GF-D8 (cell line): ENCODE measurements around the gene GALM.
A peak's percentile ranks its signal among the peaks of the same experiment; 100 is the strongest.
"Not testable (repeated sequence)": the region's sequence is repeated elsewhere in the genome, so short reads cannot be mapped to it uniquely, and the experiment has no call there.

Source experiments
- DNase-seq: peaks from one replicate; lab custom pipeline; 2025; lab: John Stamatoyannopoulos, UW

Gene GALM

GRCh38 chr2:38682008-38682575, 16.2 kb downstream of the GALM start:
- no peak for DNase-seq

- not testable (repeated sequence) for DNase-seq
These were observed 16.7 kb downstream of the GALM start for GRCh38 chr2:38682620-38683019.

GRCh38 chr2:38683766-38684165, 17.9 kb downstream of the GALM start:
- no peak for DNase-seq

- no peak for DNase-seq
These were observed 19.3 kb downstream of the GALM start for GRCh38 chr2:38685116-38685735.

GRCh38 chr2:38690499-38691420, 24.8 kb downstream of the GALM start:
- no peak for DNase-seq

DNA sequence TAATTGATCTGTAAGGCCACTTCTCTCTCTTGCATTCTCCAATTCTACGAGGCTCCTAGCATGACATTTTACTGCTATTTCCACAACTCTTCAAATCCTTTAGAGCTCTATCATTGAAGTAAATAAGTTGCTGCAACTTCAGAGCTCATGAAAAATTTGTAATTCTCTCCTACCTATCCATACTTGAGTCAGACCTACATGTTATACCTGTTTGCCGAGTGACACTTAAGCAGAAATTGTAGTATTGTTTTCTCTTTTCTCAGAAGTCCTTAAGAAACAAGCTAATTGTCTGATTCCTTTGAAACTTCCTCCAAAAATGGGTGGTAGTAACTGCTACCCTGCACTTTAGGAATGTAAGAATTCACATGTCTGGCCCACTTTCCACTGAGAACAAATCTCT, 26.1 kb downstream of the GALM start:
- DNase-seq, result no peak

- DNase-seq, result no peak
These were observed 26.9 kb downstream of the GALM start for GRCh38 chr2:38692636-38693318.

DNA sequence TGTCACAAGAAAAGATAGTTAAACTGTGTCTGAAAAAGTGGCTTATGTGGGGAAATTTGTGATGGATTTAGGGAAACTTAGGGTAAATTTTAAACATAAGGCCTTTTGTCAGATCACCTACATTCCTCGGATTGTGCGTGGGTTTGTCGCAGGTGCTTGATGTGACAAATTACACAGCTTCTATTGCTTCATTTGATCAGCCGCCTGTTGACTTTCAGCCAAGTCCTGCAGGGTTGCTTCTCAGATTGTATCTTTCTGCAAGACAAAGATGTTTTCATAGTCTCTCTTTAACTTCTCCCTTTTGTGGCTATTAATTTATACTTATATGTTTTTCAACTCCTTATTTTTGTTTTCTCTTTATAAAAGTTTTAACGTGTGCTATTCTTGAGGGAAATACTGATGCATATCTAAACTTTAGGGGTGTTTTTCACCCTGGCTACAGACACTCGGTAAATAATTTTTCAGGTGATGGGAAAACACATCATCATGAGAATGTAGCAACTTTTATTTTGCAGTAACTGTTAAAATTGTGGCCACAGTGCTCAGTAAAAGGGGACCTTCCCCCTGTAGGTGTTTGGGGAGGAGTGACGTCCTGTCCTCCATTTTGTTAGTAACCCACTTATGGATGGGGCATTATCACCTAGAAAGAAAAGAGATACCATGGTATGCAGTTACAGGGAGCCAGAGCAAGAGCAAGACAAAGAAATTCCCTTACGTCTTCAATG, 31.4 kb downstream of the GALM start:
- peak; percentile 35 for DNase-seq

GRCh38 chr2:38698467-38699003, 32.6 kb downstream of the GALM start:
- no peak for DNase-seq

DNA sequence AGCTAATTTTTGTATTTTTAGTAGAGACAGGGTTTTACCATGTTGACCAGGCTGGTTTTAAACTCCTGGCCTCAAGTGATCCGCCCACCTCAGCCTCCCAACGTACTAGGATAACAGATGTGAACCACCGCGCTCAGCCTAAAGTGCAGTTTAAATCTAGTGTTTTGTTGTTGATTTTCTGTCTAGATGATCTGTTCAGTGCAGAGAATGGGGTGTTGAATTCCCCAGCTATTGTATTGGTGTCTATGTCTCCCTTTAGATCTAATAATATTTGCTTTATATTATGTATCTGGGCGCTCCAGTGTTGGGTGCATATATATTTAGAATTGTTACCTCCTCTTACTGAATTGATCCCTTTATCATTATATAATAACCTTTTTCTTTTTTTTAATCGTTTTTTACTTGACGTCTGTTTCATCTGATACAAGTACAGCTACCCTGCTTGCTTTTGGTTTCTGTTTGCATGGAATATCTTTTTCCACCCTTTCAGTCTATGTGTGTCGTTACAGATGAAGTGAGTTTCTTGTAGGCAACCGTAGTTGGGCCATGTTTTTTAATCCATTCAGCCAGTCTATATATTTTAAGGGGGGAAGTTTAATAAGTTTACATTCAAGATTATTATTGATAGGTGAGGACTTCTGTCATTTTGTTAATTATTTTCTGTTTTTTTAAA, 34.3 kb downstream of the GALM start:
- DNase-seq, result no peak

DNA sequence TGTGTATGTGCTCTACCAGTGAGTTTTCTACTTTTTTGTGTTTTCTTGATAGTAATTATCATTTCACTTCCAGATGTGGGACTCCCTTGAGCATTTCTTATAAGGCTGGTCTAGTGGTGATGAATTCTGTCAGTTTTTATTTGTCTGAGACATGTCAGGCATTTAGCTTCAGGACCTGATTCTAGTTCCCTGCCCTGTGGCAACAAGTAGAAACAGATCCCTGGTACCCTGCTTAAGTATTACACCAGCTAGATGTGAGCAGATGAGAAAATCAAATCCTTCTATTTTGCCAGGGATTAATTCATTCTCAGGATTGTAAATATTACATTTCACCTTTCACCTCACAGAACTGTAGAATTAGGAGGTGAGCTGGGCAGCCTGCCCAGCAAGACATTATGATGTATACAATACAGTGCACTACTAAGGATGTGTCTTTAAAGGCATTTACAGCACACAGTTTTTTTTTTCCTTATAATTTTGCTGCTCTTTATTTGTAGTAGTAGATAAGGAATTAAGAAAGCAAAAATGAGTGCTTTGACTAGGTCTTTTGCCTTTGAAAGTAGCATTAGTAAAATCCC, 35.1 kb downstream of the GALM start:
- DNase-seq, result no peak

- no peak for DNase-seq
These were observed 35.6 kb downstream of the GALM start for GRCh38 chr2:38701542-38701941.

DNA sequence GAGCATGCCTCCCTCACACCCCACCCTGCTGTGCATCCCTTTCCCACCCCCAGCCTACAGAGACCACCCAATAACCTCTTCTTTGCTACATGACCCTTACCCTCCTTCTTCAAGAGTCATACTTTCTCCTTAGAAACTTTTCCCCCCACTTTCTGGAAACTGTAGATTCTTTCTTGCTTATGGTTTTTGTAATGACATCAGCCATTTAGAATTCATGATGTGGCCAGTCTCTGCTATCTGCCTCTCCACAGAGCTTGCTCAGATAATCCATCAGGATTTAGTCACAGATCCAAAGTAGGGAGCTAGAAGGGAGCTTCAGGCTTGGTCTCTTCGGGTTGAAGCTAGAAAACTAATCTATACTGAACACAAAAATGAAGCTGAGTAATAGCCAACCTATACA, 36.5 kb downstream of the GALM start:
- DNase-seq, result no peak

- not testable (repeated sequence) for DNase-seq
These were observed 37.4 kb downstream of the GALM start for GRCh38 chr2:38703336-38703735.

DNA sequence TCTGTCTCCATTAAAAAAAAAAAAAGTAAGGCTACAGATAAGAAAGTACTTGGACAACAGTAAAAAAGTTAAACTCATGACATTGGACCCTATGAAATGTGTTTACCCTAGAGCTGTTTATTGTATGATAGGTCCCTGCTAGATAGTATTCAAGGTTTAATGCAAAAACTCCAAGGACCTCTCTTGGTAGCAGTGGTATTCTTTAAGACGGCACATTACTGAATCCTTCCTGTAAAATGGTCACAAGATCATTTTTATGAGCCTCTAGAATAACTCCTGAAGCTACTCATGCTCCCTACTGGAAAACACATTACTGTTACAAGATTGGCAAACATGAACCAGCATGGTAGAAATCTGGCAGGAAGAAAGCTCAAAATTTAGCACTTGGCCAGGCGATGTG, 38.8 kb downstream of the GALM start:
- DNase-seq, result no peak

DNA sequence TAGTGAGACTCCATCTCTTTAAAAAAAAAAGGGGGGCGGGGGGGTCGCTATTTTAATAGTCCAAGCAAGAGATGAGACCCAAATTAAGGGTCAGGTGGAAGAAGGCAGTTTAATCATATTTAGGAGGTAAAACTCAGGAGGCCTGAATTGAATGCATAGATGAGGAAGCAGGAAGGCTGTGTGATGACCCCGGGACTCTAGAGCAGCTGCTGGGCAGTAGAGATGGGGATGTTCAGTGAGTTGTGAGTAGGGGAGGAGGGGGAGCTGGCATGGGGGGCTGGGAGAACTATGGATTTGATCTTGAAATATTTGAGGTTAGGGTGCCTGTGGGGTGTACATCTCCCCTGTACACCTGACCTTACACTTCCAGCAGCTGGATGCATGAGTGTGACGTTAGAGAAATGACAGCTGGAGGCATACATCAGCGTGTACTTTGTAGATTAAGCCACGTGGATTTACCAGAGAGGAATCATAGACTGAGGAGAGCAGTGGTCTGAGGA, 41.0 kb downstream of the GALM start:
- DNase-seq, result no peak

- not testable (repeated sequence) for DNase-seq
These were observed 42.6 kb downstream of the GALM start for GRCh38 chr2:38708491-38708890.

DNA sequence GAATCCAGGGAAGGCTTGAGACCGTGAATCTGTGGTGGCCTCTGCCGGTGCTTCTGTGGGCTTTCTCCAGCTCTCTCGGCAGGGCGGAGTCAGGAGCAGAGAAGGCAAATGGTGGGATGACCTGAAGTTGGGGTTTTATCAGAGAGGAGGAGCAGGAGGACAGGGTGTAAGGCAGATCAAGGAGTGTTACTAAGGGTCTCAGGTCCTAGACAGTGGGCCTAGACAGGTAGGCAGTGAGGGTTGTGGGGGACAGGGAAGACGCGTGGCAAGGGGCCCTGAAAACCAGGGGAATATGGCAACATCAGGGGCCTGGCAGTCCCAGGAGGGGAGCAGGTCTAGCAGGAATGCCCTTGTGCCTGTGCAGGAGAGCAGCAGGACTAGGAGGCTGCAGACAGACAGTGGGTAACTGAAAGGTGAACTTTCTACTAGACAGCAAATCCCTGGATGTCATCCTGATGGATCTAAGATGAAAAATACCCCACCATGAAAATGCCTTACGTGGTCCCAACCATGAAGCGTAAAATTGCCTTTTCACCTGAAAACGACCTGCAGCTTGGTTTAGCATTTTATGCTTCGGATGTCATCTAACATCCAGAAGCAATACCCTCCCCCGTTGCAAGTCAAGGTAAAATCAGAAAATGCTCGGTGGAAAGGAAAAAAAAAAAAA, 43.1 kb downstream of the GALM start:
- no peak for DNase-seq

DNA sequence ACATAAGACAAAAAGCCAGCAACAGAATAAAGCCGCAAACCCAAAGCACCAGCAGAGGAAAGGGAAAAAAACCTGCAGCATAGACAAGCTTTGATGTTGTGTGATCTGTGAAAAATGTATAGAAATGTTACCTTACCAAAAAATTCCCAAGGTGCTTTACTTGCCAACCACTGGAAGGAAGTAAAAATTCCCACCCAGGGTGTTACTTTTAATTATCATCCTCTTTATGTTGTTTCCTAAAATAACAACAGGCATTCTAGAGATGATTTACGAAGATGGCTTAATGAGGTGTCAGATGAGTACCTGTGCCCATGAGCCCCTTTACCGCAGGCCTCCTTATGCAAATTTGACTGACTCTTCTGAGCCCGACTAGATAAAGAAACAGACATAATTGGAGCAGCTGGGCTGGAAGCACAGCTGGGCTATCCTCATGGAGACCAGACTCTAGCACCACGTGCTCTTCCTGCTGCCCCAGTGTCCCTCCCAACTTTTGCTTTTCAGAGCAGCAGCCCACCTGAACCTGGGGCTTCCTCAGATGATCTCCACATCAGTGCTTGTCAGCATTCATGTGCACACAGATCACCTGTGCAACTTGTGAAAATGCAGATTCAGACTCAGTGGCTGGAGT, 43.8 kb downstream of the GALM start:
- DNase-seq, result no peak
